GM19372 (cell line): ENCODE data around the gene EMP2.
"Not testable (repeated sequence)": the region's sequence is repeated elsewhere in the genome, so short reads cannot be mapped to it uniquely, and the experiment has no call there.

Experiments used
- ATAC-seq: cut with Tn5 transposase; IDR thresholded peaks from one replicate; pipeline ENCODE4 v1.9.1; 2021; ENCODE audit warnings: mild to moderate bottlenecking, low read depth, moderate library complexity; ENCODE audit not compliant: unreplicated experiment

The EMP2 gene

DNA sequence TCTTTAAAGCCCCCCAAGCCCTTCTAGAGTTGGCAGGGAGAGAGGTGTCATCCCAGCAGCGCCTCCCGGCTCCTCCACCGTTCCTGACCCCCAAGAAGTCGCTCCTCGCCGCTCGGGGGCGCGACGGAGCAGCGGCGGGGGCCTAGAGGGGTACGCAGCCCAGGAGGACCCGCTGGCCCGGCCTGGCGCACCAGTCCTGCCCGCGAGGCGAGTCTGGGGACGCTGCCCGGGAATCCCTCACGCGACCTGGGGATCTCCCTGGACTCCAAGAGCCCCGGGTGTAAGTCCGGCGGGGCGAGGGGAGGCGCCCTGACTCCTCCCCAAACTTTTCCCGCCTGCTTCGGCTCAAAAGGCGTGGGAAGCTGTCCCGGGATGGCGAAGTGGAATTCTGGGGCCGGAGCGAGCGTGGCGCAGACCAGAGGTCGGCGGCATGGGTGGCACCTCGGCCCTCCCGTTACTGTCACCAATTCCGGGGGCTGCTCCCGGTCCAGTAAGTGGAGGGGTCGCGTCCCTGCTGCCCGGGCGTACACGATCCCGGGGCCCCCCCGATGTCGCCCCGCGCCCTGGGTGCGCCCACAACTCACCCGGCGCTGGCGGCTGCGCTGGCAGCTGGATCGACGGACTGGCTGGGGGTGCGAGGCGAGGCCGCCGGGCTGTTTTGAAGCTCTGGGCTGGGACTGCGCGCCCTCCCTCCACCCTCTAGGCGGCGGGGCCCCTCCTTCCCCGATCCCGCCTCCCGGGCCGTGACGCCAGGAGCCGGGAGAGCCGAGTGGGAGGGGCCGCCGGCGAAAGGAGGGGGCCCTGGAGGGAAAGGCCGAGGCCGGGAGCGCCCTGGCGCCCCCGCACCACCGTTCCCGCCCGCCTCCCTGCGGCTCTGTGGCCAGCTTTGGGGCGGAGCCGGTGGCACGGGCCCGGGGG is at the start of gene EMP2:
Gene EMP2, minus strand, starts transcription at position 634 of the 918 bp plus-strand sequence. CDS start 32,981 bp downstream, outside the sequence.
- no peak for ATAC-seq

- ATAC-seq: no peak
These were observed 49.2 kb upstream of the EMP2 start for GRCh38 chr16:10629592-10629963.

DNA sequence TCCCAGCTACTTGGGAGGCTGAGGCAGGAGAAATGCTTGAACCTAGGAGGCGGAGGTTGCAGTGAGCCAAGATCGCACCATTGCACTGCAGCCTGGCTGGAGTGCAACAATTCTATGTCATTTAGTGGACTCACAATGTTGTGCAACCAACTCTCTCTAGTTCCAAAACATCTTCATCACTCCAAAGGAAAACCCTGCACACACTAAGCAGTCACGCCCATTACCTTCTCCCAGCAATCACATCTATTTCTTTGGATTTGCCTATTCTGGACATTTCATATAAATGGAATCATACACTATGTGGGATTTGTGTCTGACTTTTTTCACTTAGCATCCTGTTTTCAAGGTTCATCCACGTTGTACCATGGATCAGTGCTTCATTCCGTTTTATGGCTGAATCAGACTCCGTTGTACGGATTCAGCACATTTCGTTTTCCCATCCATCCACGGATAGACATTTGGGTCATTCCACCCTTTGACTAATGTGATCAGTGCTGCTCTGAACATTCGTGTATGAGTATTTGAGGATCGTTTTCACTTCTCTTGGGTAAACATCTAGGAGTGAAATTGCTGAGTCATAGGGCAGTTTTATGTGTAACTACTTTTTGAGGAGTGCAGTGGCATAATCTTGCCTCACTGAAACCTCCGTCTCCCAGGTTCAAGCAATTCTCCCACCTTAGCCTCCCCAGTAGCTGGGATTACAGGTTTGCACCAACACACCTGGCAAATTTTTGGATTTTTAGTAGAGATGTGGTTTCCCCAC is 45.4 kb upstream of the EMP2 start:
- no peak for ATAC-seq

GRCh38 chr16:10624527-10624926 is 44.1 kb upstream of the EMP2 start:
- ATAC-seq: no peak

GRCh38 chr16:10623059-10623458 is 42.7 kb upstream of the EMP2 start:
- no peak for ATAC-seq

GRCh38 chr16:10622036-10622921 is 41.9 kb upstream of the EMP2 start:
- ATAC-seq: no peak

DNA sequence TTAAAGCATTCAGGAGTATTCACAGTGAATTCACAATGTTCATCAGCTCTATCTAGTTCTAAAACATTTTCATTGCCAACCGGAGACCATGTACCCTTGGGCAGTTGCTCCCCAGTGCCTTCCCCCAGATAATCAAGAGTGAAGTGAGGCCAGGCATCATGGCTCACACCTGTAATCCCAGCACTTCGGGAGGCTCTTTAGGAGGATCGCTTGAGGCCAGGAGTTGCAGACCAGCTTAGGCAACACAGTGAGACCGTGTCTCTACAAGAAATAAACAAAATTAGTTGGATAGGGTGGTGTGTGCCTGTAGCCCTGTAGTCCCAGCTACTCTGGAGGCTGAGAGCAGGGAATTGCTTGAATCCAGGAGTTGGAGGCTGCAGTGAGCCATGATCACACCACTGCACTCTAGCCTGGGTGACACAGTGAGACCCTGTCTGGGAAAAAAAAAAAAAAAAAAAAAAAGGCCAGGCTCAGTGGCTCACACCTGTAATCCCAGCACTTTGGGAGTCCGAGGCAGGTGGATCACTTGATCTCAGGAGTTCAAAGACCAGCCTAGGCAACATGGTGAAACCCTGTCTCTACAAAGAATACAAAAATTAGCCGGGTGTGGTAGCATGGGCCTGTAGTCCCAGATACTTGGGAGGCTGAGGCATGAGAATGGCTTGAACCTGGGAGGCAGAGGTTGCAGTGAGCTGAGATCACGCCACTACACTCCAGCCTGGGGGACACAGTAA is 41.0 kb upstream of the EMP2 start:
- not testable (repeated sequence) for ATAC-seq

DNA sequence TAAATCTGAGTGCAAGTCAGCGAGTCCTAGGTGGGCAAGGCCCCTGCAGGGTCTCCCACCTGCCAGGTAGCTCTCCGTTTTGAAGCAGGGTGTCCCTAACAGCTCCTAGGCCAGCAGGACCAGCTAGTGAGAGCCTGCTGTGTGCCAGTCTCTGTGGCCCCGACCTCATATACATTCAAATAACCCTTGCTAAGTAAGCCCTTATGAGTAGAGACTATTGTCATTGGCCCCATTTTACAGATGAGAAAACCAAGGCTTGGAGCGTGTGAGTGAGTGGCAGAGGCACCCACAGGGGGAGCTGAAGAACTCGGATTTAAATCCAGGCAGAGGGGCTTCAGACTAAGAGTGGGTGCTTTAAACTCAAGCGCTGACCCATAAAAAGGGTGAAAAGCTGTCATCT is 39.7 kb upstream of the EMP2 start:
- ATAC-seq: no peak

DNA sequence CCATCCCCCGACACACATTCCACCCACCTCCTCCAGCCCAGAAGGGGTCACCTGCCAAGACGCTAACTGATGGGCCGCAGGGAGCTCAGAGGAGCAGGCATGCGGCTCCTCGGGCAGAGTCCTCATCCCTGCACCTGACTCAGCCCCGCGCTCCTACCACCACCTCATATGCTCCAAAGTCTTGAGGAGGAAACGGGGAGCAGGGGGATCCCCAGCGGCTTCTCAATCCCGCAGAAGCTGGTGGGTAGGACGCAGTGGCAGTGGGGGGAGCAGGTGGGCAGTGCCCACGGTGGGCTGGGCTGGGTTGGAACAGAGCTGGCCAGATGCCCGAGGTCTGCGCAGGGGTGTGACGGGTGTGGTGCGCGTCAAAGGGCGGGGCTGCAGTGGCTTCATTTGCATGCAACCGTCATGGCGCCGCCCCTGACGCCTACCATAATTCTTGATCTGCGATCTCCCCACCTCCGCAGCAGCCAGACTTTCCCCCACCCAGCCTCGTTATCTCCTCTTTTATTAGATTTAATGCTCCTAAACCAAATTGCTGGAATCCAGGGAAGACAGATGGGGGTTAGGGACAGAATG is 39.0 kb upstream of the EMP2 start:
- ATAC-seq: no peak

- ATAC-seq: no peak
These were observed 38.4 kb upstream of the EMP2 start for GRCh38 chr16:10618710-10619209.

DNA sequence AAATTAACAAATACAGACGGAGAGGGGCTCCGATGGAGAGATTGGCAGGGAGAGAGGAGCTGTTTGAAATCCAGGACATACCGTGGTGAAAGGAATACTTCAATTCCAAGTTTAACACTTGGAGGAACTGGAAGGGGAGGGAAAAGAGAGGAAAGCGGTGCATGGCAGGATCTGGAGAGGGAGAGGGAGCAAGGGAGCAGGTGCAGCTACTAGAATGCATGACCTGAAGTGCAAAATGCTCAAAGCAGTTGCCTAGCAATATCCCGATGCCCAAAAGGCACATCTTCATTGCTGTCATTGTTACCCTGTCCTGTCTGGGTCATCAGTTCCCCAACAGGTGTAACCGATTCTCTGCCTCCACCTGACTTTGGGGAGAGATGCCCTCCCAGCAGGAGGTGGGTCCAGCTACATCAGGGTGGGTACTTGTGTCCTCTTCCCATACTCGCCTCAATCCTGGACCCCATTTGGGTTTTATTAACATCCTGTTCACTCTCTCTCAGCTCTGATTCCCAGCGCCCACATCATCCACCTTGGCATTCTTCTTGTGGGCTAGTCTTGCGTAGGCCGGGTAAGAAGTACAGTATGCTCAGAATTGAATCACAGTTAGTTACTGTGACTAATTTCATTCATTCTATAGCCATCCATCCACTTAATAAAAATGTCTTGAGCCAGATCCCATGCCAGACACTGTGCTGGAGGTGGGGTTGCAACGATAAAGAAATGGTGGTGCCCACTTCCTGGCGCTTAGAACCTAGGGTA is 37.4 kb upstream of the EMP2 start:
- no peak for ATAC-seq

DNA sequence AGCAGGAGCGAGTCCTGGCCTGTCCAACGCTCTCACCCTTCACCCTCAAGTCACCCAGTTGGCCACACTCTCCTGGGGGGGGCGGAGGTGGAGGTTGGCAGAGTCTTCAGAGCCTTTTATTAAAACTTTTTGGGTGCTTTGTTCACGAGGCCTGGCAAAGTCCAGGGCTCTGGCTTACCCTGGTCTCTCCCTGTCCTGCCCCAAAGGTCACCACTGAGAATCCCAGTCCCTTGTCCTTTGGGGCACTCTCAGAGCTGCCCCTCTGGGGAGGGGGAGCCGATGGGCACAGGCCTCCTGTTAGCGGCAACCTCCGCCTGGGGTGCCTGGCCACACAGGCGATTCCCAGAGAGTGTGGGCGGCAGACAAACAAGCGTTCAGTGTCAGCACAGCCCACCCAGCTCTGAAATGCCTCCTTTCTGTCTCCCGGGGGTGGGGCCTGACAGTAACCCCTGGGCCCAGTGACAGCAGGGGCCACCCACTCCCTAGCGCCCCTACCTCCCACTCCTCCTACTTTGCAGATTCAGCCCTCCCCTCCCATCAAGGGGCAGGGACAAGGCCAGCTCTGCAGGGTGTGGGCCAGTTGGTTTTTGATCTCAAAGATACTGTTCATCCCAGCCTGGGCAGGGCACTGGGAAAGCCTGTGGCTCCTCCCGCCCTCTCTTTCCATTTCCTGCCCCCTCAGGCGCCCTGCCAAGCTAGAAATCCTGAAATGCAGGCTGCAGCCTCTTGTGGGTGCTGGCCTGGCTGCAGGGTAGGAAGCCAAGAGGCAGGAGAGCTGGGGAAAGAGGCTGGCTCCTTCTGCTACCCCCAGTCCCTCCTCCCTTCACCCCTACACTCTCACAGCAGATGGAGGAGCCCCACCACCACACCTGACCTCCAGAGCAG is 36.6 kb upstream of the EMP2 start:
- no peak for ATAC-seq

DNA sequence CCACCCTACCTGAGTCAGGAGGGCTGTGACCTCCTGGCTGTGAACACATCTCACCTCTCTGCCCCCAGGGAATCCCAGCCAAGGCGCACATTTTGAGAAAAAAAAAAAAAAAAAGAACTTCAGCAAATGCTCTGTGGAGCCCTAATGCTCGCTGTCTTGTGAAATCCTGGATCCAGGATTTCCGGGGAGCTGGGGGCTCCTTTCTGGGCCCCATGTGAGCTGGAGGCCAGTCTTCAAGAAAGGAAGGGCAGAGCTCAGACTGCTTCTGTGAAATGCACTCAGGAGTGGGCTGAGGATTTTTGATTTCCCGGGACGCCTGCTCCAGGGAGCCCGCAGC is 36.0 kb upstream of the EMP2 start:
- no peak for ATAC-seq

GRCh38 chr16:10614685-10615084 is 34.3 kb upstream of the EMP2 start:
- no peak for ATAC-seq

DNA sequence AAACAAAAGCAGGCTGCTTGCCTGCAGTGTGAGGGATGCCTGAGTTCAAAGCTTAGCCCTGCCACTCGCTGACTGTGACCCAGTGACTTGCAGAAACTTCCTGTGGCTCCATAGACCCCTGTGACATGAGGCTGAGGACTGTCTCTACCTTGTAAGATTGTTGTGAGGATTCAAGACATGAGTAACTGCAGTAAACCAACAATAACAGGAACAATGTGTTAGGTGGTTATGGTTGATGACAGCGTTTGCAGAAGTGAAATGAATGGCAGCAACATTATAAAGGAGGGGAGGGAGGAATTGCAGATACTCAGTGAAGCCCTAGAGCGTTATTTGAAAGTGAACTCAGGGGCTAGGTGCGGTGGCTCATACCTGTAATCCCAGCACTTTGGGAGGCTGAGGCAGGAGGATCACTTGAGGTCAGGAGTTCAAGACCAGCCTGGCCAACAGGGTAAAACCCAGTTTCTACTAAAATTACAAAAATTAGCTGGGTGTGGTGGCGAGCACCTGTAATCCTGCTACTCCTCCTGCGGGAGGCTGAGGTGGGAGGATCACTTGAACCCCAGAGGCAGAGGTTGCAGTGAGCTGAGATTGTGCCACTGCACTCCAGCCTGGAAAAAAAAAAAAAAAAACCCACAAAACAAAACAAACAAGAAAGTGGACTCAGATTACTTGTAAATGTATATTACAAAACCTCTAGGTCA is 33.5 kb upstream of the EMP2 start:
- ATAC-seq: no peak

DNA sequence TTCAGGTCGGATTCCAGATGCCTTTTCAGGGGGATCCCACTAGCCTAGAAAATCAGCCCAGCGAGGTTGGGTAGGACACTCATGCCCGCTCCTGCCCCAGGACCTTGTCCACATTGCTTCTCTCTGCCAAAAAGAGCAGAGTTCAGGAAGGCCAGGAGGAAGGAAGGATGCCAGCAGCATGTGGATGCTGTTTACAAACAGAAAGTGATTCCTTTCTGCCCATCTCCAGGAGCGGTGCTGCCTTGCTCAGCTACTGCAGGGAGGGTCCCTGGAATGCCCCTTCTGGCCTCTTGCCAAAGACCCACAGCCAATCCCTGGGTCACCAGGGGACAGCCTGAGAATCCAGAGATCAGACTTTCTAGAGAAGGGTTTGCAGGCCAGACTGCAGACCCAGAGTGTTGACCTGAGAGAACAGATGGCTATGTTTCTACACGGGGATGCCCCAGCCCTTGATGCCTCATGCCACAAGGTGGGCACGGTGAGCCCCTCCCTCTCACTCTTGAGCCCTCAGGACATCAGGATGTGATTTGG is 32.3 kb upstream of the EMP2 start:
- no peak for ATAC-seq

DNA sequence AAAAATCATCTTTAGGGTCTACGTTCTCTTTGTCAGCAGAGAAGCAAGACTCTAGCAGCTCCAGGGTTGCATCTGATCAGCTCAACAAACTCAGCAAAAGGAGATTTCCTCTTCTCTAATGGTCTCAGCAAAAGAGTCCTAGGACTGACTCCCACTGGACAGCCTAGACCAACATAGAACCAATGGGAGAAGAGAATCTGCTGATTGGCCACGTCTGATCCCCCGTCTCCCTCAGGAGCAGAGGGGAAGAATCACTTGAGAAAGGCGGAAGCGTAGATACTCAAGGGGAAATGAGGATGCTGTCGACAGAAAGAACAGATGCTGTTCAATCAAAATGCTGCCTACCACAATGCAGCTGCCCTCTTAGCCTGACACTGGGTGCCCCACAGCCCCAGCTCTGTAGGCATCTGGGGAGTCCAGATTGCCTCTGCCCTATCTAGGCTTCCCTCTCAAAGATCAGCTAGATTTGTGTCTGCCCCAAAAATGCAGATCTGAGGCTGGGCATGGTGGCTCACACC is 31.5 kb upstream of the EMP2 start:
- no peak for ATAC-seq
